Stimulated activated CD4-positive, alpha-beta T cell treated with anti-CD3 and anti-CD28 coated beads, Interleukin-15, amount 100 ng/mL, for 48 hours (primary cell): Measurements from ENCODE around the gene TLCD1.

Source experiments
- DNase-seq, 2 donors: peaks; one replicate each; pipeline ENCODE4 v3.0.0-alpha.2; 2020; ENCODE audit warnings: low read depth in 2 of 2

Gene TLCD1, protein sequence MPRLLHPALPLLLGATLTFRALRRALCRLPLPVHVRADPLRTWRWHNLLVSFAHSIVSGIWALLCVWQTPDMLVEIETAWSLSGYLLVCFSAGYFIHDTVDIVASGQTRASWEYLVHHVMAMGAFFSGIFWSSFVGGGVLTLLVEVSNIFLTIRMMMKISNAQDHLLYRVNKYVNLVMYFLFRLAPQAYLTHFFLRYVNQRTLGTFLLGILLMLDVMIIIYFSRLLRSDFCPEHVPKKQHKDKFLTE

DNA sequence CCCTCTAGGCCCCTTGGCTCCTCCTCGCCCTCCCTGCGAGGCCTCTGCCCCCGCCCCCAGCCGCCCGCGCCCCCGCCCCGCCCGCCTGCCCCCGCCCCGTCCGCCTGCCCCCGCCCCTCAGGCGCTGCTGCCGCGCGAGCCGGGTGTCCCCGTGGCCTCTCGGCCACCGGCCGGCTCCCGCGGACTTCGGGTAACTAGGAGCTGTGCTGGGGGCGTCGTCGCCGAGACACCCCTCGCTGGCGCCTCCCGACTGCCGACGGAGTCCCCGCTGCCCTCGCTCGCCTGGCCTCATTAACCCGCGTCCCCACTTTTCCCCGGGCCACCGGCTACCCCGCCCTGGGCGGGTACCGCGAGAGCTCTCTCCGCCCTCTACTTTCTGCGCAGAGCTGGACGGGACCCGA lies at the start of gene TLCD1:
Gene TLCD1, minus strand, starts transcription at position 8 of the 401 bp plus-strand sequence. CDS start 136 bp downstream, outside the sequence.
- DNase-seq: peak in 1 of 2 donors; percentile 72

DNA sequence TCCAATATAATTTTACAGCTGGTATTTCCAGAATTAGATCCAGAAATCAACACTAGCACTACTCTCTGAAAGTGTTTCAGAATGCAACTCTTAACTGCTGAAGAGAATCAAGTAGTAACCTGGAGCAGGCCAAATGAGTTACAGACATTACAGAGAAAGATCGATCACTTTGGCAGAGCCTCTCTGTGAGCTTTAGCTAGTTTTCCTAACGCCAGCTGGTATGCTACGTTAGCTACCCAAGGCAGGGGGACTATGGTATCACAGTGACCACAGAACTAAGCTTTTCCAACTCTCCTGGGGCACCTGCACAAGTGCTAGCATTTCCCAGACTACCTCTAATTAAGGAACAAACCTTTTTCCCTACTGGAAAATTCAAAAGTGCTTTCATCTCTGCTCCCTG lies 48.2 kb upstream of the TLCD1 start:
- DNase-seq: no peak

DNA sequence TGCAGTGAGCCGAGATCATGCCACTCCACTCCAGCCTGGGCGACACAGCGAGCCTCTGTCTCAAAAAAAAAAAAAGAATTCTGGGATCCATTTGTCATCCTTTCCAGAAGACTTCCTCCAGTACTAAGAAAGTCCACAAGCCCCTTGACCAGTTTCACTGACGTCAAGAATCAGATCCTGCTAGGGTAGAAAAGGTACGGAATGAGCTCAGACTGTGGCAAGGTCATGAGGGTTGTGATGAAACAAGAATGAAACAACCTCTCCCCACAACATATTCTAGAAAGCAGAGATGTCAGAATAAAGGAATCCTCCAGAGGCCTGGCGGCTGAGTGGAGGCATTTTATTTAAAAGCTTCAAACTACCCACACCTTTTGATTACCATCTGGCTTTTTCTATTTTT lies 47.7 kb upstream of the TLCD1 start:
- DNase-seq: no peak

DNA sequence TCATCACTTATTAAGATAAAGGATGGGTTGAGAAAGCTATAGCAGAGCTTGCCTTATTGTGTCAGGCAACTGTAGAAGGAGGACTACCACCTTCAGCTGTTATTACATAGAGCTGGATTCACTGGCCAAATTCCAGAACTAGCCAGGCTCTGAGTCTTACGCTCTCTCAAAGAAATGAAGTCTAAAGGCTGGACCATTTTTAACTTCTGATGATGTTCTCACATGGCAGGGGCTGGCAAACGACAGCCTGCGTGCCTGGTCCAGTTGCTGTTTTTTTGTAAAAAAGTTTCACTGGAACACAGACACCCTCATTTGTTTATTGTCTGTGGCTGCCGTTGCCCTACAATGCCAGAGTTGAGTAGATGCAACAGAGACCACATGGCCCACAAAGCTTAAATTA lies 39.0 kb upstream of the TLCD1 start:
- DNase-seq: no peak

DNA sequence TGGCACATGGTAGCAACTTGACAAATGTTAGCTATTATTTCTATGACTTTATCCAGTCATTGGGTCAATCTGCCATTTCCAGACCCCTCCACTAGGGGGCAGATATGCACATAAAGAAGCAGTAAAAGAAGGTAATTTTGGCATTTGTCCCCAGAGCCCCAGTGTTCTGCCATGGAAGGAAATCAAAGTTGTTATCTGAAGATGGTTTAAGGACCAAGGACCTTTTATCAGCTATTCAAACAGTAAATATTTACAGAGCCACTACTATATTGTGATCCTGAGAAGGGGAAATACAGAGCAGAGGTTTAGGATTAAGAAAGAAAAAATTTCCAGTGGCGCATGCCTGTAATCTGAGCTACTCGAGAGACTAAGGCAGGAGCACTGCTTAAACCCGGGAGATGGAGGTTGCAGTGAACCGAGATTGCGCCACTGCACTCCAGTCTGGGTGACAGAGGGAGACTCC lies 37.8 kb upstream of the TLCD1 start:
- peak; percentile 55 to 71 for DNase-seq

DNA sequence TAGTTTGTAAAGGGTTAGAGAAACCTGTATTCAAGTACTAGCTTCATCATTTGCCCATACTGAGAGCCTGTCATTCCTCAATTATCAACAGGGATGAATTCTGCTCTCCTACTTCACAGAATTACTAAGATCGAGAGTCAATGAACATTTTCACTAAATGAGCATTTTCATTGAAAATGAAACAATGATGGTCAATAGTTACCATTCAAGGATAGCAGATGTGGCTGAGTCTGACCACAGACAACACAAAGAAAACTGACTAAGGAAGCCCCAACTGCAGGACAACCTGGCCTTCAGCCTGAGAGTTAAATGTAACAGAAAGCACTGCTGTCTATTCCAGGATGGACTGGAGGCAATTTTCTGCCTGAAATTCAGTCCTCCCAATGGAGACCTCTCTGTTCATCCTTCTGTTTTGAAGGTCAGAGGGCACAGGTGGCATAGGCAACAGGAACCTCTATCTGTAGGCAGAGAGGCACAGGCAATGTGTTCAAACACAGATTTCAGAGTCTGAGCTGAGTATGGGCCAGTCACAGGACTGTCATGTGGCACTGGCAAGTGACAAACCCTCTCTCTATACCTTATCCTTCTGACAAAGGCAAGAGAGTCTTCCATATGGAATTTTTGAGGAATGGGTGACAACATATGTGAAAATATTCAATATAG lies 37.2 kb upstream of the TLCD1 start:
- DNase-seq: no peak

DNA sequence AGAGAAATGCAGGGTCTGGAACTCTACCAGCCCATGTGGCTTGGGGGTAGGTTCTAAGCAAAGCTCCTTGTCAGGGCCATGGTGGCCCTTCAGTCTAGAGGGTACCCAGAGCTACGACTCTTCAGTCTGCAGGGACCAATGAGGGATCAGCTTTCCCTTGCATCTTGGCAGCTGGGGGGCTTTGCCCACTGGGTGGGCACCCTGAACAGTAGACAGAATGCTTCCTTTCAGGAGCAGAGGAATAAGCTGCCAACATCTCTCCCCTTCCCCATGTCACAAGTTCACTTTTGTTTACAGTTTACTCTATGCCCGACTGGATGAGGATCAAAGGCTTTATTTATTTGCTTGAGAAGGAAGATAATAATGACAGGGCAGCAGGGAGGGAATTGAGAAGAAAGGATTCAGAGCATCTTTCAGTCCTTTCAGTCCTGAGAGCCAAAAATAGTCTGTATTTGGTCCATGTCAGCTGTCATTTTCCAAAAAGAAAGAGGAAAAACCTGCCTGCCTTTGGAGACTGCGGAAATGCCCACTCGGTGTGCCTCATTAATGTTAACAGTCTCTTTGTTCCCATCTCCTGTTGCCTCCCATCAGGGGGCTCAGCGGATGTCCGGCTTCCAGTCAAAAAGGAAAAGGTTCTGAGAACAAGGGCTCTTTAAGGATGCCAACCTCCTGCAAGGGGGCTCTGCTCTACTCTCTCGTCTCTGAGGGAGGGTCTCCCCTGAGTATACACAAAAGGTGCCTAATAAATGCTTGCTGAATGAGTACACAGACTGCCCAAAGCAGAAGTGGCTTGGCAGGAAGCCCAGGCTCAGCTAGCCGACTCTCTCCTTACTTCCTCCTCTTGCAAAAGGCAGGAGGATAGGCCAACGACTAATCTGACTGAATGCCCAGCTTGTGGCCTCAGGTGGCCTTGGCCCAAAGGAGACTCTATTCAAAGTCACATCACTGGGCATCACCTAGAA lies 34.8 kb upstream of the TLCD1 start:
- no peak for DNase-seq

DNA sequence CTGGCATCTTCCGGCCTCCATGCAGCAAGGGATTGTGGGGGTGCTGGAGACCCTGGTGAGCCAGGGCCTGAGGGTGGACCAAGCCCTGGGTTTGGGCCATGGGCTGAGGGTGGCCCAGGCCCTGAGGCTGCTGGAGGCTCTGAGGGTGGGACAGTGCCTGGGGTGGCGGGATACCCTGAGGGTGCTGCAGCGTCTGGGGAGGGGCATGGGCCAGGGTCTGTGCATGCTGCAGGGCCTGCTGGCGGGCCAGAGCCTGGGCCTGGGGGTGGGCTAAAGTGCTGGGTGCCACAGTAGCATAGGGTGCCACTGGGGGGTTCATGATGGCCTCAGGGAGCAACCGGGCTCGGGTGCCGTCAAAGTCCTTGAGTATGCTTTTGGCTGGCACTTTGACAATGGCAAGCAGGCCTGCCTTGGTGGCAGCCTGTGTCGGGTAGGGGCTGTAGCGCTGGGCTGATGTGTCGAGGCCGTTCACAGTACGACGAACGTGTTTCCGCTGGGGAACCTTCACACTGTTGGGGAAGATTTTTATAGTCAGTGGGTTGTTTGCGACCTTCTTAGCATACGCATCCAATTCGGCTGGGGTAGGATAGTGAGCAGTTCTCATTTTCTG lies 33.3 kb upstream of the TLCD1 start:
- no peak for DNase-seq

DNA sequence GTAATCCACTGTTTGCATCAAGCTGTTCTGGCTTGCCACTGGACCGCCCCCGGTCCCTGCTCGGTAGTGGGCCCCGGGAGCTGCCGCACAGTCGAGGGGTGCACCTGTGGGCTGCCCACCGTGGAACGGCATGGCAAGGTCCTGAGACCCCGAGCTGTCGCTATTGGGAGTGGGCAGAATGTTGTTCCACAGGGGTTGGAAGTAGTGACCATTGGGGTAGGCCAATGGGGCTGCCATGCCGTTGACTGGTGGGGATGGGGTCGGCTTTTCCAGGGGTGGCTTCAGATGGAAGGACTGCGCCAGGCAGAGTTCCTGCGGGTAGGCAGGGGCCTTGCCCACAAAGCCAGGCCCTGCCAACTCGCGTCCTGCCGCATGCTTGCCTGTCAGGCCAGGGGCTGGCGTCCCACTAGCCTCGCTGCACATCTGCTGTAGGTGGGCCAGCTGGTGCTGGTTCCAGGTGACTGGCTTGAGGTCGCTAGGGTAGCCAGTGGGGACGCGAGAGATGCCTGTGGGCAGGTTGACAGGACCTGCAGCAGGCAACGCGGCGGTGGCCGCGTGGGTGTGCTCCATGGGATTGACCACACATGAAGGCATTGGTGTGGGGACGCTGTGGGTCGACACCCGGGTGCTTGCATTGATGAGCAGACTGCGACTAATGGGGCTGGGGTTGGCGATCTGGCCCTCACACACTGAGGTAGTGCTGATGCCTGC lies 32.5 kb upstream of the TLCD1 start:
- no peak for DNase-seq

DNA sequence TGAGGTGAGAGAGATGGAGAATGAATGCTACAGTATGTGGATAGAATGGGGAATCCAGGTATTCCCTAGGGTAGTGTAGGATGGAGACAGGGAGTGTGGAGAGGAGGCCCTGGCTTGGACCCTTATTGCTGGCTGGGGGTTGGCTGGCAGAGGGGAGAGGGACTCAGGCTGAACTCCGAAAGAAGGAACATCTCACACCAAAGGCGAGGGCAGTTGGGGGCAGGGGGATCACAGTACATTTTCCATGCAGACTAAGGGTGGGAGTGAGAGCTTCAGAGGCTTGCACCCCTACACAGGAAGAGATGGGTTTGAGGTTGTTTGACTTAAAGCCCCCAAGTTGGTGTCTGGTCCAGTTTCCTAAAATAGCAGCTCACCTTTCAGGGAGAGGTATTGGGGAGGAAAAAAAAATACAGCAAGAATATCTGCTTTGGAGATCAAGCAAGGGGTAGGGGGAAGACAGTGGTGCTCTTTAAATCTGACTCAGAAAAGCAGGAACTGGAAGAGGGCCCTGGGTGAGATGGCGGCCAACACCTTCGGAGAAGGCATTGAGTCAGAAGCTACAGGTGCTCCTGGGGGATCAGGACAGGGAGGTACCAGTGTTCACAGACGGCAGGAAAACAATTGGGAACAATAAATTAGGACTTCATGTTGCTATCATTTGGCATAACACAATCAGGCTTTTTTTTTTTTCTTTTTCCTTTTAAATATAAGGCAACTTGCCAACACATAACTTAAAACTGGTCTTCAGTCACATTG lies 30.2 kb upstream of the TLCD1 start:
- no peak for DNase-seq

DNA sequence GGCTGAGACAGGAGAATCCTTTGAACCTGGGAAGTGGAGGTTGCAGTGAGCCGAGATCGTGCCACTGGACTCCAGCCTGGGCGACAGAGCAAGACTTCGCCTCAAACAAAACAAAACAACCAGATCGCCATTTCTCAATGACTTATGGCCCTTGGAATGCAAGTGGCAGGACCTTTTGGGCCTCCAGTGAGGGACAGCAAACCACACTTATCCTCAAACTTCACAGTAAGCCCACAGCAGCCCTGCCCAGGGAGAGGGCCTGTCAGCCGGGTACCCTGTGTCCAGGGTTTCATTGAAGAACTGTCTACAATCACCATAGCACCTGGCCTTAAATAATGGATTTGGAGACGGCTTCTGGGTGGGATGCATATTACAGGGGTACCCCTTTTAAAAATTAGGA lies 29.5 kb upstream of the TLCD1 start:
- no peak for DNase-seq

DNA sequence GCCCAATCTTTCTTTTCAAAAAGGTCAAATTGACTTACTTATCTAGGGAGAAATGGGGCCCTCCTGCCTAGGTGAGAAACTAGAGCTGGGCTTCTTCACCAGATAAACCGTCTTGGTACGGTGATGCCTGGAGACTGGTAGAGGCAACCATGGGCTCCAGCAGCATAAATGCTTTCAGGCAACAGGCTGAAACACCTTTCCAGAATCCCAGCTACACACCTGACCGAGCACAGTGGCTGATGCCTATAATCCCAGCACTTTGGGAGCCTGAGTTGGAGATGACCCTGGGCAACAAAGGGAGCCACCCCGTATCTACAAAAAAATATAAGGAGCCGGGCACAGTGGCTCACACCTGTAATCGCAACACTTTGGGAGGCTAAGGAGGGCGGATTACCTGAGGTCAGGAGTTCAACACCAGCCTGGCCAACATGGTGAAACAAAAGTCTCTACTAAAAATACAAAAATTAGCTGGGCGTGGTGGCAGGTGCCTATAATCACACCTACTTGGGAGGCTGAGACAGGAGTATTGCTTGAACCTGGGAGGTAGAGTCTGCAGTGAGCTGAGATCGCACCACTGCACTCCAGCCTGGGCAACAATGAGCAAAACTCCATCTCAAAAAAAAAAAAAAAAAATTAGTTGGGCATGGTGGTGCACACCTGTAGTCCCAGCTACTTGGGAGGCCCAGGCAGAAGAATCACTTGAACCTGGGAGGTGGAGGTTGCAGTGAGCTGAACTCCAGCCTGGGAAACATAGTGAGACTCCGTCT lies 25.8 kb upstream of the TLCD1 start:
- DNase-seq: no peak

DNA sequence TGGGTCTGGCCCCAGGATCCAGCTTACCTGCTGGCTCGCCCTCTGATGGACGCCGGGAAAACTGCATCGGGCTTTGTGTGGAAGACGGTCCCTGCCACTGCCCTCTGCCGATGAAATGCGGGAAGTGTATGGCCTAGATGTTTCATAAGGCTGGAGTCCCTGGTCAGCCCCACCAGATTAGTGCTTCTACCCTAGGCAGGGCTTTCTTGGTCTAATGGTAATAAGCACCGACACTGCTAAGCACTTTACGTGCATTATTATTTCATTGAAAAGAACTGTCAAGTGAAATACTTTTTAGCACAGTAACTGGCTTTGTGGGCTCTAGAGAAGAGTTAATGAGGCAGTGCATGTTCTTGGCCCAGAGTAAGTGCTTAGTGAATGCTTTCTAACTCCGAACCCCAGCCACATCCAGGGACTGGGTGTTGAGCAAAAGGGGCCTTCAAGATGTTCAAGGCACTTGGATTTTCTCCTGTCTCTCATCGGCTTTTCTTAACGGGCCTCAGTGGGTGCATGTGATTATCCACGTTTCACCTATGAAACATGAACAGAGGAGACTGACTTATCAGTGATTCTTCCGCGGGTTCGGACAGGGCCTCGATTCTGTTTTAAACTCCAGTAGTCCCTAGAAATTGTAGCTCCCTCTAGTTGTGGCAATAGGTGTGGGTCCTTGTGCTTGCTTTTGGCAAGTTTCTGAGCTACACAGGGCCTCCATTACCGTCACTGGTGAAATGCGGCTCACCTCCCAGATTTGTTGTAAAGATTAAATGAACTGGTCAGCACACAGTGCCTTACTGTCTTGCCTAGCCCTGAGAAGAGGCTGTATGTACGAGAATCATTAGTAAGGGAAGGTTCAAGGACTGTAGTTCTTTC lies 24.4 kb upstream of the TLCD1 start:
- DNase-seq: peak; percentile 82 to 86

DNA sequence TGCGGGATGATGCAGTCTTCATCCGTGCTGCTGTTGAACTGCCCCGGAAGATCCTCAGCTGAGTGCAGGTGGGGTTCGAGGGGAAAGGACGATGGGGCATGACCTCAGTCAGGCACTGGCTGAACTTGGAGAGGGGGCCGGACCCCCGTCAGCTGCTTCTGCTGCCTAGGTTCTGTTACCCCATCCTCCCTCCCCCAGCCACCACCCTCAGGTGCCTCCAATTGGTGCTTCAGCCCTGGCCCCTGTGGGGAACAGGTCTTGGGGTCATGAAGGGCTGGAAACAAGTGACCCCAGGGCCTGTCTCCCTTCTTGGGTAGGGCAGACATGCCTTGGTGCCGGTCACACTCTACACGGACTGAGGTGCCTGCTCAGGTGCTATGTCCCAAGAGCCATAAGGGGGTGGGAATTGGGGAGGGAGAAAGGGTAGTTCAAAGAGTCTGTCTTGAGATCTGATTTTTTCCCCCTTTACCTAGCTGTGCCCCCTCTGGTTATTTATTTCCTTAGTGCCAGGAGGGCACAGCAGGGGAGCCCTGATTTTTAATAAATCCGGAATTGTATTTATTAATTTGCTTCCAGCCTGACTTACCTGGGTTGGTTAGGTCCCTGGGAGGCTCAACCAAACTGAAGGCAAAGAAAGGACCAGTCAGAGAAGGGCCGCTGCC lies 23.6 kb upstream of the TLCD1 start:
- no peak for DNase-seq

DNA sequence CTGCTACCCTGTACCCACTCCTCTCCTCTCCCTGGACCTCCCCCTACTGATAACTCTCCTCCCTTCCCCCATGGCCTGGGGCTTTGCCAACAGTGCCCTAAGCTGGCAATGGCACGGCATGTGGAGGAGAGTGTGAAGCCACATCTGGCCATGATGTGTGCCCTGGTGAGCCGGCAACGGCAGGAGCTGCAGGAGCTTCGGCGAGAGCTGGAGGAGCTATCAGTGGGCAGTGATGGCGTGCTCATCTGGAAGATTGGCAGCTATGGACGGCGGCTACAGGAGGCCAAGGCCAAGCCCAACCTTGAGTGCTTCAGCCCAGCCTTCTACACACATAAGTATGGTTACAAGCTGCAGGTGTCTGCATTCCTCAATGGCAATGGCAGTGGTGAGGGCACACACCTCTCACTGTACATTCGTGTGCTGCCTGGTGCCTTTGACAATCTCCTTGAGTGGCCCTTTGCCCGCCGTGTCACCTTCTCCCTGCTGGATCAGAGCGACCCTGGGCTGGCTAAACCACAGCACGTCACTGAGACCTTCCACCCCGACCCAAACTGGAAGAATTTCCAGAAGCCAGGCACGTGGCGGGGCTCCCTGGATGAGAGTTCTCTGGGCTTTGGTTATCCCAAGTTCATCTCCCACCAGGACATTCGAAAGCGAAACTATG lies 23.0 kb upstream of the TLCD1 start:
- DNase-seq: no peak

DNA sequence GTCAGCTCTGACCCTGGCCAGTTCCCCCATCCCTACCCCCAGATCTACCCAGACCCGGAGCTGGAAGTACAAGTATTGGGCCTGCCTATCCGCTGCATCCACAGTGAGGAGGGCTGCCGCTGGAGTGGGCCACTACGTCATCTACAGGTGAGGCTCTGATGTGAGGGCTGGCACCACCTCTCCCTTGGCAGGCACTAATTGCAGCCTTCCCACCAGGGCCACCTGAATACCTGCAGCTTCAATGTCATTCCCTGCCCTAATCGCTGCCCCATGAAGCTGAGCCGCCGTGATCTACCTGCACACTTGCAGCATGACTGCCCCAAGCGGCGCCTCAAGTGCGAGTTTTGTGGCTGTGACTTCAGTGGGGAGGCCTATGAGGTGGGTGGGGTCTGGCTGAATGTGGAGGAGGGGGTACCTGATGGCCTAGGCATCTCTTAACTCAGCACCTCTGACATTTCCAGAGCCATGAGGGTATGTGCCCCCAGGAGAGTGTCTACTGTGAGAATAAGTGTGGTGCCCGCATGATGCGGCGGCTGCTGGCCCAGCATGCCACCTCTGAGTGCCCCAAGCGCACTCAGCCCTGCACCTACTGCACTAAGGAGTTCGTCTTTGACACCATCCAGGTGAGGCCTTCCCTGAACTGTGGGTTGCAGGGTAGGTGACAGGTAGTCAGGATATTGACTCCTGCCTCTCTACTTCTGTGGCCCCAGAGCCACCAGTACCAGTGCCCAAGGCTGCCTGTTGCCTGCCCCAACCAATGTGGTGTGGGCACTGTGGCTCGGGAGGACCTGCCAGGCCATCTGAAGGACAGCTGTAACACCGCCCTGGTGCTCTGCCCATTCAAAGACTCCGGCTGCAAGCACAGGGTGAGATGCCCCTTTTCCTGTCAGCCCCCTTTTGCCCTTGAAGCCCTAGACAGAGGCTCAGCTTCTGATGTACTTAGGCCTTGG lies 22.0 kb upstream of the TLCD1 start:
- DNase-seq: no peak
